OCI-LY7 (cell line): ENCODE results near the gene ASIC2. TPM values are rescaled to one million over a fixed set of nuclear protein-coding genes. Genes with fewer than 3 reads are reported as not detected.

ENCODE experiments used
- BruUV-seq: library from RNA; stranded (reverse); fragments of 400-500 nt; replicated peaks from 2 replicates; lab custom pipeline; 2021; lab: Mats Ljungman, UMichigan
- CTCF ChIA-PET: fragments of 300-600 bp; sonication (Branson Sonifier 250); formaldehyde crosslinking; loops from one replicate; lab custom pipeline; 2022; ENCODE audit warnings: antibody characterized with exemption; ENCODE audit not compliant: unreplicated experiment; lab: Charles Lee
- POLR2A ChIA-PET: fragments of 300-600 bp; sonication (Branson Sonifier 250); formaldehyde crosslinking; loops from one replicate; lab custom pipeline; 2022; ENCODE audit warnings: antibody characterized with exemption; lab: Charles Lee
- DNase-seq: peaks from one replicate; pipeline ENCODE4 v3.0.0-alpha.2; 2015; ENCODE audit warnings: low spot score
- H2AFZ ChIP-seq: fragments of 200-600 bp; sonication (generic), shearing (Covaris generic); 2 replicates; pipeline ENCODE4 v1.6.1; 2014; ENCODE audit warnings: mild to moderate bottlenecking, antibody characterized with exemption, low read length, moderate library complexity
- H3K27ac ChIP-seq: fragments of 200-600 bp; sonication (generic); 2 replicates; pipeline ENCODE4 v1.5.1; 2014; ENCODE audit warnings: mixed run types, low read depth, mild to moderate bottlenecking, moderate library complexity, low read length, inconsistent platforms; ENCODE audit not compliant: poor library complexity, severe bottlenecking
- H3K36me3 ChIP-seq: fragments of 200-600 bp; sonication (generic); 2 replicates; pipeline ENCODE4 v1.6.1; 2014; ENCODE audit warnings: mild to moderate bottlenecking, antibody characterized with exemption, low read length, moderate library complexity, mixed read lengths; ENCODE audit not compliant: insufficient read depth
- H3K4me1 ChIP-seq: fragments of 200-600 bp; sonication (generic); 2 replicates; pipeline ENCODE4 v1.5.1; 2014; ENCODE audit warnings: mild to moderate bottlenecking, low read length; ENCODE audit not compliant: insufficient read depth, poor library complexity, severe bottlenecking
- H3K4me2 ChIP-seq: fragments of 200-600 bp; sonication (generic); 2 replicates; pipeline ENCODE4 v1.6.1; 2014; ENCODE audit warnings: mild to moderate bottlenecking, low read length
- H3K4me3 ChIP-seq: fragments of 200-600 bp; sonication (generic); 2 replicates; pipeline ENCODE4 v1.5.1; 2014; ENCODE audit warnings: mild to moderate bottlenecking, low read depth, low read length; ENCODE audit not compliant: poor library complexity, severe bottlenecking
- H3K79me2 ChIP-seq: fragments of 200-600 bp; sonication (generic); 2 replicates; pipeline ENCODE4 v1.6.1; 2016; ENCODE audit warnings: low read depth, mild to moderate bottlenecking, low read length, moderate library complexity, mixed read lengths; ENCODE audit not compliant: insufficient read depth
- H3K9me2 ChIP-seq: fragments of 200-600 bp; sonication (generic); 2 replicates; pipeline ENCODE4 v1.6.1; 2016; ENCODE audit warnings: mild to moderate bottlenecking, low read length, mixed read lengths; ENCODE audit not compliant: insufficient read depth
- H3K9me3 ChIP-seq: fragments of 200-600 bp; sonication (generic); 2 replicates; pipeline ENCODE4 v1.6.1; 2014; ENCODE audit warnings: mild to moderate bottlenecking, mixed run types, low read length, mixed read lengths
- H4K20me1 ChIP-seq: fragments of 200-600 bp; sonication (generic); 2 replicates; pipeline ENCODE4 v1.6.1; 2014; ENCODE audit warnings: mild to moderate bottlenecking, antibody characterized with exemption, low read length, moderate library complexity, mixed read lengths; ENCODE audit not compliant: insufficient read depth
- CTCF ChIP-seq: fragments of 200-600 bp; sonication (generic); conservative IDR thresholded peaks from 2 replicates; pipeline ENCODE4 v1.5.1; 2014; ENCODE audit warnings: mild to moderate bottlenecking, antibody characterized with exemption, low read length, moderate library complexity, mixed read lengths
- EZH2phosphoT487 ChIP-seq: fragments of 200-600 bp; sonication (generic); IDR thresholded peaks from 2 replicates; pipeline ENCODE4 v1.6.1; 2018; ENCODE audit warnings: low read depth, borderline replicate concordance, mild to moderate bottlenecking, mixed run types, antibody characterized with exemption, low read length, moderate library complexity, mixed read lengths
- intact Hi-C: fragments of 100-400 bp; cut with micrococcal nuclease; formaldehyde crosslinking; loops from one replicate; pipeline ENCODE4 v1.10.0; 2022; ENCODE audit not compliant: unreplicated experiment
- total RNA-seq, 2 experiments: library from RNA; depleted of rRNA in 1 of 2; stranded (reverse); fragments of >200 nt in 1 of 2; shearing (Covaris generic) in 1 of 2; gene quantifications; 2 replicates each; pipeline ENCODE4 v1.2.3, GENCODE V29; 2014 to 2022

The ASIC2 gene
- total RNA-seq, 2 experiments from 2014 or later = not detected

- H3K4me1 ChIP-seq = no peaks in the 10 kb centered on the region
- no peaks in the 10 kb centered on the region for H3K79me2 ChIP-seq
- no peaks in the 10 kb centered on the region for H4K20me1 ChIP-seq
- no peak overlapping the region for H3K4me2 ChIP-seq
- CTCF ChIA-PET = no interaction called here
- no peaks in the 10 kb centered on the region for H3K36me3 ChIP-seq
- no peak overlapping the region for H3K4me3 ChIP-seq
- no peaks in the 10 kb centered on the region for H3K9me3 ChIP-seq
- POLR2A ChIA-PET = interaction anchor here (0.5 kb wide), 1 partner anchor 91 kb away, joined by 3 read pairs; no protein-coding TSS in a partner anchor
- no peak overlapping the region for H2AFZ ChIP-seq
- intact Hi-C loops = no loop called here
- H3K27ac ChIP-seq = no peak overlapping the region
- H3K9me2 ChIP-seq = no peaks in the 10 kb centered on the region
- TF ChIP-seq CTCF = no peak
- no peak for TF ChIP-seq EZH2phosphoT487
- DNase-seq = no peak
- no TSS peak for BruUV-seq
Observed at GRCh38 chr17:33021731-33022408, 271.2 kb downstream of the ASIC2 start.

- Histone ChIP-seq H3K4me3 (no peak overlapping the region), H4K20me1 (no peaks in the 10 kb centered on the region), H3K4me1 (no peaks in the 10 kb centered on the region), H3K9me3 (no peaks in the 10 kb centered on the region), H3K79me2 (no peaks in the 10 kb centered on the region), H3K27ac (no peak overlapping the region), H2AFZ (no peak overlapping the region), H3K36me3 (no peaks in the 10 kb centered on the region), H3K4me2 (no peak overlapping the region), H3K9me2 (no peaks in the 10 kb centered on the region)
- intact Hi-C loops = no loop called here
- TF ChIP-seq EZH2phosphoT487 (no peak), CTCF (no peak)
- no TSS peak for BruUV-seq
- ChIA-PET POLR2A (no interaction called here), CTCF (no interaction called here)
- no peak for DNase-seq
Observed at GRCh38 chr17:33019161-33019890, 273.8 kb downstream of the ASIC2 start.

GRCh38 chr17:33017366-33017765 is 275.7 kb downstream of the ASIC2 start:
- no peaks in the 10 kb centered on the region for H3K4me1 ChIP-seq
- BruUV-seq = no TSS peak
- H4K20me1 ChIP-seq = no peaks in the 10 kb centered on the region
- H3K27ac ChIP-seq = no peak overlapping the region
- no peaks in the 10 kb centered on the region for H3K79me2 ChIP-seq
- intact Hi-C loops = no loop called here
- DNase-seq = no peak
- no peaks in the 10 kb centered on the region for H3K9me3 ChIP-seq
- H3K4me3 ChIP-seq = no peak overlapping the region
- CTCF ChIA-PET = no interaction called here
- POLR2A ChIA-PET = no interaction called here
- H3K4me2 ChIP-seq = no peak overlapping the region
- no peaks in the 10 kb centered on the region for H3K36me3 ChIP-seq
- no peaks in the 10 kb centered on the region for H3K9me2 ChIP-seq
- no peak overlapping the region for H2AFZ ChIP-seq
- TF ChIP-seq CTCF (no peak), EZH2phosphoT487 (no peak)
